ENCODE data around the gene ZEB2. TPM values are rescaled to one million over a fixed set of nuclear protein-coding genes. Genes with fewer than 3 reads are reported as not detected.
A peak's percentile ranks its signal among the peaks of the same experiment; 100 is the strongest.

ZEB2 gene
- total RNA-seq, 4 donors from 2014 or later = 148 to 290 (median 218) TPM

DNA sequence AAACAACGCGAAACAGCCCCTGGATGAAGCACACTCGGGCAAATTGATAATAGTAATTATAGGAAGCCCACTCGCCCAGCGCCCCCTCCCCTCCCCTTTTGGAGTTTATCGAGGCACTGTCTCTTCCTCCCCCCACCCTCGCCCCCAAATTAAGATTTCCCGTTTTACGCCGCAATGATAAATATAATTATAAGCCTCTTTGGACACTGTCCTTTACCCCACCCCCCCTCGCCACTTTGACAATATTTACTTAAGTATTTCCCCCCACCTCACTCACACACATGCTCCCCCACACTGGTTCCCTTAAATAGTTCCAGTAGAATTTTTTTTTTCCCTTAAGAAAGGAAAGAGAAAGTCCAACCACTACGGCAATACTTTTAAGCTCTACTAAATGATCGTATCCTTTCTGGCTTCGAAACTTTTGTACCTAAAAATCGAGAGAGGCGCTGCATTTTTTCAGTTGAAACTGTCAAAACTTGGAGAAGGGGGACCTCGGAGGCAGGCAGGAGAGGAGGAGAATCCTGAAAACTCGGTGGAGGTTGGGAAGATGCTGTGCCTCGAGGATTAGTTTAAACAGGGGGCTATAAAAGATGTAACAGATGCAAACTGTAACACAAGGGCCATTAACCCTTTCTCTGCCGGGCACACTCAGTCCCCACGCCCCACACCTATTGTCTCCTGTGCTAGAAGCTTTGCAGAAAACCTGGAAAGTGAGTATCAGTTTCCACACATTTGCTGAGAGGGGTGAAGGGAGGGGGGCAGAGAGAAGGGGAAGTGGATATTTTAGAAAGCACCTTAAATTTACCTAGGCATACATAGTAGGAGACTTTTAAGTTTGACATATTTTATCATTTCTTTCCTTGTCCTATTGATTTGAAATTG lies 1.8 kb downstream of the ZEB2 start:
- Histone ChIP-seq H3K9me3 (no peaks in the 10 kb centered on the region), H3K27ac (peak overlapping the region; percentile 96 to 100 (median 98)), H3K4me1 (peaks cover 0 to 19% (median 6%) of the 10 kb centered on the region in 4 donors), H3K36me3 (no peaks in the 10 kb centered on the region), H3K4me3 (peak overlapping the region; percentile 64 to 85 (median 70)), H3K27me3 (no peaks in the 10 kb centered on the region)
- TF ChIP-seq EP300 (IDR thresholded peaks at IDR 0.05) (peak in 1 of 2 donors; percentile 41), POLR2A (IDR thresholded peaks at IDR 0.05) (no peak)
- TF ChIP-seq, protein P1, sequence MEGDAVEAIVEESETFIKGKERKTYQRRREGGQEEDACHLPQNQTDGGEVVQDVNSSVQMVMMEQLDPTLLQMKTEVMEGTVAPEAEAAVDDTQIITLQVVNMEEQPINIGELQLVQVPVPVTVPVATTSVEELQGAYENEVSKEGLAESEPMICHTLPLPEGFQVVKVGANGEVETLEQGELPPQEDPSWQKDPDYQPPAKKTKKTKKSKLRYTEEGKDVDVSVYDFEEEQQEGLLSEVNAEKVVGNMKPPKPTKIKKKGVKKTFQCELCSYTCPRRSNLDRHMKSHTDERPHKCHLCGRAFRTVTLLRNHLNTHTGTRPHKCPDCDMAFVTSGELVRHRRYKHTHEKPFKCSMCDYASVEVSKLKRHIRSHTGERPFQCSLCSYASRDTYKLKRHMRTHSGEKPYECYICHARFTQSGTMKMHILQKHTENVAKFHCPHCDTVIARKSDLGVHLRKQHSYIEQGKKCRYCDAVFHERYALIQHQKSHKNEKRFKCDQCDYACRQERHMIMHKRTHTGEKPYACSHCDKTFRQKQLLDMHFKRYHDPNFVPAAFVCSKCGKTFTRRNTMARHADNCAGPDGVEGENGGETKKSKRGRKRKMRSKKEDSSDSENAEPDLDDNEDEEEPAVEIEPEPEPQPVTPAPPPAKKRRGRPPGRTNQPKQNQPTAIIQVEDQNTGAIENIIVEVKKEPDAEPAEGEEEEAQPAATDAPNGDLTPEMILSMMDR (IDR thresholded peaks at IDR 0.05) = no peak
- 1% methylated on average over 21 of the region's 21 CpGs for WGBS, 2 donors
- DNase-seq (ENCODE audit: low spot score in 2 of 2) = peak in 1 of 2 donors; percentile 58

DNA sequence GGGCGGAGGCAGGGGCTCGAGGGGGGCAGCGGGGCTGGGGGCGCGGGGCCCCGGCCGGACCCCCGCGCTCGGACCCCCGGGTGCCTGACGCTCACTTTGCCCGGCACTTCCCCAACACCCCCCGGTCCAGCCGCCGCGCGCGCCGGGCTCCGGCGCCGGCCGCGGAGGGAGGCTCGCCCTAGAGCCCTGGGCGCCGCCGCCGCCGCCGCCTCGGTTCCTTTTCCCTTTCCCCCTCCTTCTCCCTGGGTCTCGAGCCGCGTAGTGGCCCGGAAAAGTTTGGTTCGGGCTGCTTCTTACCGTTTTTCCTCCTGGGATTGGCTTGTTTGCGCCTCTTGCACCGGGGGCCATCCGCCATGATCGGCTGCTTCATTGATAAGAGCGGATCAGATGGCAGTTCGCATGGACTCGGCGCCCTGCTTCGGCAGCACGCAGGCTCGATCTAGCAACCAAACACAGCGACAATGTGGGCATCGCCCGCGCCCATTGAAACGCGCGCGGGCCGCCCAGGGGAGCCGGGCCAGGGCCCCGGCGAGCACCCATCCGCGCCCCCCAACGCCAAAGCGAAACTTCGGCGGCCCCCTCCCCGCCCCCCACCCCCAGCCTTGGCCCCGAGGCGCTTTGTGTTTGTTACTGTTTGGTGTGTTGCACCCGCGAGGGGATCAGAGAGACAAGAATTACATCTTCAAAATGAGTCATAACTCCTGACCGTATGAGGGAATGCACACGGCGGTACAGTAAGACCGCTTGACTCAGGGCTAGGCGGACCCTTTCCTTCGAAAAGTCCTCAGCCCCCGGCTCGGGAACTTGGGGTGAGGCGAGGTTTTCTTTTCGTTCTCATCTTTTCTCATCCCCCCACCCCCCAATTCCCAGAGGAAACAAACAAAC lies 2.7 kb downstream of the ZEB2 start:
- 0% methylated on average over 38 to 55 of the region's 83 CpGs for WGBS, 2 donors
- no peaks in the 10 kb centered on the region for H3K9me3 ChIP-seq
- peak overlapping the region; percentile 96 to 100 (median 98) for H3K27ac ChIP-seq
- H3K36me3 ChIP-seq = no peaks in the 10 kb centered on the region
- peak in 1 of 2 donors; percentile 65 for DNase-seq (ENCODE audit: low spot score in 2 of 2)
- H3K4me3 ChIP-seq = peak overlapping the region; percentile 64 to 85 (median 70)
- no peaks in the 10 kb centered on the region for H3K27me3 ChIP-seq
- H3K4me1 ChIP-seq = peaks cover 0 to 16% (median 5%) of the 10 kb centered on the region in 4 donors
- TF ChIP-seq, protein P1 (IDR thresholded peaks at IDR 0.05) = no peak
- TF ChIP-seq EP300 (IDR thresholded peaks at IDR 0.05) = peak in 1 of 2 donors; percentile 81
- peak; percentile 27 to 57 for TF ChIP-seq POLR2A (IDR thresholded peaks at IDR 0.05)

DNA sequence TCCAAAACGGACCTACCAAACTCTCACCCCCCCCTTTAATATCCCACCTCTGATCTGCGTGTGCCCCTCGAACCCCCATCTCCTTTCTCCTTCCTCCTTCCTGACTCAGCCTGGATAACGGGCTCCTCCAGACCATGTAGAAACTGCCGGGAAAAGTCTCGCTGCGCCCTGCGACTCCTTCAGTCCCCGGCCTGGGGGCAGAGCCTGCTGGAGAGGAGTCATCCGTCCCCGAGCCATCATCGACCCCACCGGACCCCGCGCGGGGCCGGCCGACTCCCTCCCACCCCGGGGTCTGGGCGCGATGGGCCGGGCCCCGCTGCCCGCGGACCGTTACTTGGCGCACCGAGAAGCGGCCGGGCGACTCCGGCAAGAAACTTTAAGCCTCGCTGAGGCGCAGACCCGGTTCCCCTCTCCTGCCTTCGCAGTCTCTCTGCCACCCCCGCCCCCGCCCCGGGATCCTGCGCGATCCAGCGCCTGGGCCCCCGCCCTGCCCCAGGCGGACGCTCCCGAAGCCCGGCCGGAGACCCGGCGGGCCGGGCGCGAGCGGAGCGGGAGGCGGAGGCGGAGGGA lies 3.4 kb downstream of the ZEB2 start:
- Histone ChIP-seq H3K27me3 (no peaks in the 10 kb centered on the region), H3K36me3 (no peaks in the 10 kb centered on the region), H3K4me3 (peak overlapping the region; percentile 64 to 85 (median 78)), H3K9me3 (no peaks in the 10 kb centered on the region), H3K4me1 (peaks cover 0 to 18% (median 8%) of the 10 kb centered on the region in 4 donors), H3K27ac (peak overlapping the region; percentile 96 to 100 (median 98))
- TF ChIP-seq EP300 (IDR thresholded peaks at IDR 0.05) (no peak), POLR2A (IDR thresholded peaks at IDR 0.05) (no peak)
- TF ChIP-seq, protein P1 (IDR thresholded peaks at IDR 0.05) = no peak
- WGBS, 2 donors = 1 to 2% methylated on average over 6 to 42 of the region's 57 CpGs
- DNase-seq (ENCODE audit: low spot score in 2 of 2) = no peak

DNA sequence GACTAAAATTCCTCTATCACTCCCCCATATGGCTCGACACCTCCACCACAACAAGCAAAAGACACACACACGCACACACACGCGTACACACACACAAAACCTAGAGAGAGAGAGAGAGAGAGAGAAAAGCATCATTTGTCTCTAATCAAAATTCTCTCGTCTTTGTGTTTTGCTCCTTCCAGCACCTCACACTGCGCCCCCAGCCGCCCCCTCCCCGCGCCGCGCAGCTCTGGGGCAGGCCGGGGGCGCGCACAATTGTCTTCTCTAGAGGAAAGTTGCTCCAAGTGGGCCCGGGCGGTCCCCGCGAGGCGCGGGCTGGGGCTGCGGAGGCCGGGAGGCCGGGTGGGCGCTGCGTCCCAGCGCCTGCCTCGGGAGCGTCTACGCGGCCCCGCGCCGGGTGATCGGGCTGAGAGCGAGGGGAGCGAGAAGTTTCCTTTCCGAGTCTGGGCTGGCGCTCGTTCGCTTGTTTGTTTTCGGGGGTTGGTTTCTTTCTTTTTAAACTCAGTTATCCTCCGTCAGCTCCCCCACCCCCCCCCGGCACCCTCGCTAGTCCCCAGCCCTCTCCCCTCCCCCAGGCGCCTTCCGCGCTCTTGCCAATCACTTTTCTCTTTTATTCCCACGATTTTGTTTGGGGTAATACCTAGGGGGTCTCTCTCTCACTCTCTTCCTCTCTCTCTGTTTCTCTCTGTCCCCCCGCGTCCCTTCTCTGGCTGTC lies 4.1 kb downstream of the ZEB2 start:
- Histone ChIP-seq H3K4me1 (peaks cover 0 to 23% (median 9%) of the 10 kb centered on the region in 4 donors), H3K27ac (peak overlapping the region; percentile 96 to 100 (median 98)), H3K27me3 (no peaks in the 10 kb centered on the region), H3K36me3 (no peaks in the 10 kb centered on the region), H3K9me3 (no peaks in the 10 kb centered on the region), H3K4me3 (peak overlapping the region; percentile 64 to 85 (median 78))
- peak in 1 of 2 donors; percentile 53 for DNase-seq (ENCODE audit: low spot score in 2 of 2)
- TF ChIP-seq POLR2A (IDR thresholded peaks at IDR 0.05) = peak in 1 of 2 donors; percentile 42
- peak in 1 of 2 donors; percentile 71 for TF ChIP-seq EP300 (IDR thresholded peaks at IDR 0.05)
- TF ChIP-seq, protein P1 (IDR thresholded peaks at IDR 0.05) = peak in 1 of 5 experiments; percentile 19
- WGBS, 2 donors = 1 to 3% methylated on average over 45 to 50 of the region's 50 CpGs
